SK-N-MC (cell line): Measurements from ENCODE around the gene BRI3.

ENCODE experiments used
- EZH2 ChIP-seq: fragments of 200-600 bp; sonication (generic); IDR thresholded peaks from one replicate; pipeline ENCODE4 v1.6.1; 2017; ENCODE audit warnings: antibody characterized with exemption
- FOXP2 ChIP-seq: optimal IDR thresholded peaks from 2 replicates; pipeline ENCODE3; 2011; ENCODE audit warnings: mild to moderate bottlenecking, moderate library complexity; ENCODE audit not compliant: insufficient read depth; ENCODE audit errors: extremely low read length, control extremely low read depth
- POLR2AphosphoS5 ChIP-seq: IDR thresholded peaks from 2 replicates; pipeline ENCODE4 v1.6.1; 2012; ENCODE audit warnings: mild to moderate bottlenecking, low read depth, low read length, borderline replicate concordance

DNA sequence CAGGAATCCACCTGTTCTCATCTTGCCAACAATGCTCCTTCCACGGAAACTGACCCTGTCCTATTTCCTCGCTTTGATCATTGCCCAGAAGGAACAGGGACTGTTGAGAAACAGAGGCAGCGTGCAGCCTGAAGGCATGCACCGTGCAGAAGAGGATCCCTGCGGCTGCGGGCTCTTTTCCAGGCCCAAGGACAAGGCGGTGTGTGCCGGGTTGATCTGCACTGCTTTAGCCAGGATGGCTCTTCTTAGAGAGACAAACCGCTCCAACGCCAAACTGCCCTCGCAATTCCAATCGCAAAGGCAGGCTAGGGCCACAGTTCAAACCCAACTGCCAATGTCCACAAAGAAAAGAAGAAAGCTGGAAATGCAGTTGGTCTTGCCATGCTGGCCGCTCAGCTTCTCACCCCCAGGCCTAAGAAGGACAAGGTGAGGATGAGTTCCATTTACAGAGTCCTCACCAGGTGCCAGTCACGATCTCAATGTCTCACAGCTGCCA is 26.5 kb downstream of the BRI3 start:
- no peak for TF ChIP-seq POLR2AphosphoS5
- no peak for TF ChIP-seq EZH2
- TF ChIP-seq FOXP2: no peak
